GM18502 (cell line): ENCODE data around the gene GPD2.
"Not testable (repeated sequence)": the region's sequence is repeated elsewhere in the genome, so short reads cannot be mapped to it uniquely, and the experiment has no call there.

Source experiments
- ATAC-seq: cut with Tn5 transposase; IDR thresholded peaks from one replicate; pipeline ENCODE4 v1.9.1; 2021; ENCODE audit warnings: mild to moderate bottlenecking; ENCODE audit not compliant: unreplicated experiment, poor library complexity

The GPD2 gene

GRCh38 chr2:156471762-156472161, 35.6 kb downstream of the GPD2 start:
- no peak for ATAC-seq

- peak; percentile 40 for ATAC-seq
Observed at GRCh38 chr2:156472686-156473085, 36.5 kb downstream of the GPD2 start.

GRCh38 chr2:156473445-156473844, 37.3 kb downstream of the GPD2 start:
- no peak for ATAC-seq

GRCh38 chr2:156474401-156474800, 38.2 kb downstream of the GPD2 start:
- no peak for ATAC-seq

- ATAC-seq = peak; percentile 56
Observed at GRCh38 chr2:156476021-156476849, 40.1 kb downstream of the GPD2 start.

GRCh38 chr2:156476850-156477206, 40.6 kb downstream of the GPD2 start:
- ATAC-seq = peak; percentile 86

- ATAC-seq = no peak
Observed at GRCh38 chr2:156480376-156480775, 44.2 kb downstream of the GPD2 start.

GRCh38 chr2:156481312-156481711, 45.1 kb downstream of the GPD2 start:
- ATAC-seq = no peak

GRCh38 chr2:156483741-156484173, 47.6 kb downstream of the GPD2 start:
- ATAC-seq = no peak

GRCh38 chr2:156486147-156486546, 50.0 kb downstream of the GPD2 start:
- ATAC-seq = no peak

GRCh38 chr2:156486614-156487013, 50.4 kb downstream of the GPD2 start:
- ATAC-seq = no peak

GRCh38 chr2:156489195-156489594, 53.0 kb downstream of the GPD2 start:
- ATAC-seq = no peak

GRCh38 chr2:156489750-156490465, 53.7 kb downstream of the GPD2 start:
- ATAC-seq = no peak

GRCh38 chr2:156490466-156490840, 54.3 kb downstream of the GPD2 start:
- no peak for ATAC-seq

GRCh38 chr2:156491176-156491575, 55.0 kb downstream of the GPD2 start:
- ATAC-seq = no peak

GRCh38 chr2:156492979-156493378, 56.8 kb downstream of the GPD2 start:
- ATAC-seq = no peak

GRCh38 chr2:156495998-156496397, 59.8 kb downstream of the GPD2 start:
- not testable (repeated sequence) for ATAC-seq

- ATAC-seq = peak; percentile 83
Observed at GRCh38 chr2:156505696-156506095, 69.5 kb downstream of the GPD2 start.

- ATAC-seq = no peak
Observed at GRCh38 chr2:156511122-156511521, 74.9 kb downstream of the GPD2 start.

GRCh38 chr2:156511803-156512202, 75.6 kb downstream of the GPD2 start:
- peak; percentile 80 for ATAC-seq

- ATAC-seq = peak; percentile 48
Observed at GRCh38 chr2:156512451-156512850, 76.3 kb downstream of the GPD2 start.

- no peak for ATAC-seq
Observed at GRCh38 chr2:156513219-156513618, 77.0 kb downstream of the GPD2 start.
